Tibial artery (tissue), 4 donors: ENCODE measurements around the gene WNT7A.

Experiments used
- DNase-seq, 2 donors: peaks; one replicate each; pipeline ENCODE4 v3.0.0-alpha.2; 2019
- H3K27ac ChIP-seq, 2 donors: fragments of 200-600 bp; sonication (generic) in 1 of 2; 1 replicate in 1 of 2; 2 replicates in 1 of 2; pipeline ENCODE4 v1.5.1; 2018 to 2019; ENCODE audit warnings: mild to moderate bottlenecking in 1 of 2
- H3K27me3 ChIP-seq, 2 donors: fragments of 200-600 bp; sonication (generic) in 1 of 2; one replicate each; pipeline versions ENCODE4 v1.5.1 to v1.6.0; 2016 to 2019
- H3K36me3 ChIP-seq, 3 donors: fragments of 200-600 bp; sonication (generic) in 2 of 3; one replicate each; pipeline ENCODE4 v1.5.1; 2016 to 2019; ENCODE audit warnings: mild to moderate bottlenecking in 2 of 3
- H3K4me1 ChIP-seq, 4 donors: fragments of 200-600 bp; sonication (generic) in 2 of 4; 1 replicate in 3 of 4; 2 replicates in 1 of 4; pipeline ENCODE4 v1.5.1; 2016 to 2019
- H3K4me3 ChIP-seq, 2 donors: fragments of 200-600 bp; sonication (generic) in 1 of 2; 1 replicate in 1 of 2; 2 replicates in 1 of 2; pipeline ENCODE4 v1.5.1; 2018 to 2019; ENCODE audit warnings: mild to moderate bottlenecking in 2 of 2
- H3K9me3 ChIP-seq, 3 donors: fragments of 200-600 bp; sonication (generic) in 1 of 3; one replicate each; pipeline ENCODE4 v1.5.1; 2016 to 2019
- CTCF ChIP-seq, 2 experiments: fragments of 200-600 bp in 1 of 2; fragments of 450-650 bp in 1 of 2; IDR thresholded peaks; one replicate each; pipeline ENCODE4 v1.5.1; 2017 to 2019; ENCODE audit warnings: antibody characterized with exemption in 2 of 2, mild to moderate bottlenecking in 1 of 2, moderate library complexity in 1 of 2
- intact Hi-C: fragments of 100-400 bp; cut with DNase I; formaldehyde crosslinking; loops from one replicate; pipeline ENCODE4 v1.15.0; 2023; ENCODE audit warnings: low total_unique reads

The WNT7A gene

GRCh38 chr3:13788522-13789424 is 91.1 kb downstream of the WNT7A start:
- Histone ChIP-seq H3K36me3 (no peaks in the 10 kb centered on the region), H3K27ac (no peak overlapping the region), H3K27me3 (peaks cover 0 to 71% of the 10 kb centered on the region in 2 donors), H3K4me1 (no peaks in the 10 kb centered on the region), H3K9me3 (no peaks in the 10 kb centered on the region), H3K4me3 (no peak overlapping the region)
- TF ChIP-seq CTCF (IDR thresholded peaks at IDR 0.05) = no peak
- no peak for DNase-seq
- intact Hi-C loops = no loop called here

GRCh38 chr3:13787533-13788132 is 92.2 kb downstream of the WNT7A start:
- H3K9me3 ChIP-seq = no peaks in the 10 kb centered on the region
- H3K27me3 ChIP-seq = peaks cover 0 to 66% of the 10 kb centered on the region in 2 donors
- no peak overlapping the region for H3K4me3 ChIP-seq
- intact Hi-C loops = no loop called here
- TF ChIP-seq CTCF (IDR thresholded peaks at IDR 0.05) = no peak
- no peaks in the 10 kb centered on the region for H3K36me3 ChIP-seq
- H3K4me1 ChIP-seq = no peaks in the 10 kb centered on the region
- no peak for DNase-seq
- H3K27ac ChIP-seq = no peak overlapping the region

GRCh38 chr3:13786811-13787210 is 93.1 kb downstream of the WNT7A start:
- no peak for TF ChIP-seq CTCF (IDR thresholded peaks at IDR 0.05)
- peaks cover 0 to 64% of the 10 kb centered on the region in 2 donors for H3K27me3 ChIP-seq
- H3K4me3 ChIP-seq = no peak overlapping the region
- H3K9me3 ChIP-seq = no peaks in the 10 kb centered on the region
- H3K27ac ChIP-seq = no peak overlapping the region
- peaks cover 0 to 3% (median 0%) of the 10 kb centered on the region in 4 donors for H3K4me1 ChIP-seq
- intact Hi-C loops = no loop called here
- no peak for DNase-seq
- H3K36me3 ChIP-seq = no peaks in the 10 kb centered on the region

GRCh38 chr3:13785853-13786436 is 93.9 kb downstream of the WNT7A start:
- H3K4me3 ChIP-seq = no peak overlapping the region
- peaks cover 0 to 3% (median 0%) of the 10 kb centered on the region in 4 donors for H3K4me1 ChIP-seq
- peaks cover 0 to 67% of the 10 kb centered on the region in 2 donors for H3K27me3 ChIP-seq
- intact Hi-C loops = no loop called here
- H3K27ac ChIP-seq = no peak overlapping the region
- H3K36me3 ChIP-seq = no peaks in the 10 kb centered on the region
- TF ChIP-seq CTCF (IDR thresholded peaks at IDR 0.05) = no peak
- DNase-seq = no peak
- no peaks in the 10 kb centered on the region for H3K9me3 ChIP-seq

- TF ChIP-seq CTCF (IDR thresholded peaks at IDR 0.05) = no peak
- no peak overlapping the region for H3K4me3 ChIP-seq
- no peaks in the 10 kb centered on the region for H3K36me3 ChIP-seq
- intact Hi-C loops = no loop called here
- DNase-seq = no peak
- peaks cover 0 to 3% (median 0%) of the 10 kb centered on the region in 4 donors for H3K4me1 ChIP-seq
- H3K27me3 ChIP-seq = peaks cover 0 to 71% of the 10 kb centered on the region in 2 donors
- no peaks in the 10 kb centered on the region for H3K9me3 ChIP-seq
- H3K27ac ChIP-seq = no peak overlapping the region
Observed at GRCh38 chr3:13785351-13785750, 94.5 kb downstream of the WNT7A start.
